Fibroblast of skin of back (primary cell): ENCODE results near the gene CALHM3.

ENCODE experiments used
- DNase-seq: peaks from one replicate; pipeline ENCODE4 v3.0.0-alpha.2; 2013

CALHM3 gene

DNA sequence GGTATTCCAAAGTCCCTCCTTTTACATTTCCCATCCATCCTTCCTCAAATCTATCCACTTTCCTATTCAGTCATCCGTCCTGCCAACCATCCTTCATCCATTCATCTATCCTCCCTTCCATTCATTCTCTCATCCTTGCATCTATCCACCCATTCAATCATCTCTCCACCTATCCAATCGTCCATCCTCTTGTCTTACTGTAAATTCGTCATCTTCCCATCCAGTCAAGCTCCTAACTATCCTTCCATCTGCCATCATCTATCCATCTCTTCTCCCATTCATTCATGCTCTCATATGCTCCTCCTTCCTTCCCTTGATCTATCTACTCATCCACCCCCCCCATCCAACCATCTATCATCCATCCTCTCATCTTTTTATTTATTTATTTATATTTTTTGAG is 5.0 kb downstream of the CALHM3 start:
- no peak for DNase-seq

DNA sequence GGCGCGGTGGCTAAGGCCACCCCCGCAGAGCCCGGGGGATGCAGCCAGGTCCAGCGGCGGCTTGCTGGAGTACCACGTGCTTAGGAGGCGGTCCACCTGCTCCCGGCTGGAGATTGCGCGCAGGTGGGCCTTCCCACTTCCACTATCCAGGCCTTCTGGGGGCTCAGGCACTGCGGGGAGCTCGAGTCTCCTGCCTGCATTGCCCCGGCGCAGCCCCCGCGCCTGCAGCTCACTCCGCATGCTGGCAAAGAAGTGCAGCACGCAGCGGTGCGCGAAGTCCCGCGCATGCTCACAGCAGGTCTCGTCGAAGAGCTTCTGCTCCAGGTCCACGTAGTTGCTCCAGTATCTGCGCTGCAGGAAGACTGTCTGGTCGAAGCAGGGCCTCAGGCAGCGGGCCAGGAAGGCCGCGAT is 5.8 kb downstream of the CALHM3 start:
- no peak for DNase-seq

DNA sequence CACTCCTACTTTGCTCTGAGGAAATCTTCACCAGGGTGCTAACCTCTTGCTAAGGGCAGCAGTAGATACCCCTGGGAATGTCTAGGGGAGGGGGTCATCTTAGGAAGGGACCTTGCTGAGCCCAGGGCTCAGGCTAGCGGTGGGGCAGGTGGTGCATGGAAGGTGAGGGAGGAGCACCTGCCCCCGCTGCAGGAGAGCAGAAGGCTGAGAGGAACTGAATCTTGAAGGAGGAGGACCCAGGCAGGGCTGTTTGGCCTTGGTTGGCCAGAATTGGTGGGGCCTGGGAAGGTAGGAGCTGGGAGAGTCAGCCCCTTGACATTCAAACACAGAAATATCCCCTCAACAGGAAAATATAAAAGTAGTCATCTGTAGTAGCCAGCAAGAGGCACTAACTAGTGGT is 7.0 kb downstream of the CALHM3 start:
- DNase-seq, result no peak

DNA sequence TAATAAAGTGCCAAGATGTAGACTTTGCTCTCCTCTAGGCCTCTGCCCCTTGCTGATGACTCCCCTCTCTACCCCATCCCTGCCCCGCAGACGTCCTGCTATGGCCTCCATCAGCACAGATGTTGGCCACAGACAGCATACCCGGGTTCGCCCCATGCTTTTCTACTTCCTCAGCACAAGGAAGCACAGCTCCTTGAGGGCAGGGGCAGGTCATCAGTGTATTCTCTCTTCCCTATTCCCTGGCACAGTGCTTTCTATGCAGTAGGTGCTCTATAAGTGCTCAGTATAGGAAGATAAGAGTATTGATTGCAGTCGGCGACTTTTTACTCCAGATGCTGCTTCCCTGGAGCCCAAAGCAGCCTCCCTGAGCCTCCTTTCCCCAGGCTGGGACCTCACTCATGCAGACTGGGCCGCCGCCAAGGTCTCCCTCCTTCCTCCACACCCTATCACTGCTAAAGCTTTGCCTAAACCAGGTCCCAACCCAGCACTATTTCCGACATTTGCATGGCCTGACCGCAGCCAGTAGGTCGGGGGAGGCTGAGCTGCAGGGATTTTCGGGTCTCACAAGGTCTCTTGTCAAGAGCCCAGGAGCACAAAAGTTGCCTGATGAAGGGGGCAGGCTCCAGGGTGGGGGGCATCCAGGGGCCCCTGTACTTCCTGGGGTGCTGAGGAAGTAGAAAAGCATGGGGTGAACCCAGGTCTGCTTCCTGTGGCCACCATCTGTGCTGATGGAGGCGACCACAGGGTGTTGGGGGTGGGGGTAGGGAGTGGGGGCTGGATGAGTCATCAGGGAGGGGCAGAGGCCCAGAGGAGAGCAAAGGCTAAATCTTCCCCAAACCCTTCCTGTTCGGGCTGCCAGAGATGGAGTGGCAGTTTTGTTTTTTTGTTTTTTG is 8.0 kb downstream of the CALHM3 start:
- peak; percentile 30 for DNase-seq

GRCh38 chr10:103469201-103469600 is 9.8 kb downstream of the CALHM3 start:
- no peak for DNase-seq

DNA sequence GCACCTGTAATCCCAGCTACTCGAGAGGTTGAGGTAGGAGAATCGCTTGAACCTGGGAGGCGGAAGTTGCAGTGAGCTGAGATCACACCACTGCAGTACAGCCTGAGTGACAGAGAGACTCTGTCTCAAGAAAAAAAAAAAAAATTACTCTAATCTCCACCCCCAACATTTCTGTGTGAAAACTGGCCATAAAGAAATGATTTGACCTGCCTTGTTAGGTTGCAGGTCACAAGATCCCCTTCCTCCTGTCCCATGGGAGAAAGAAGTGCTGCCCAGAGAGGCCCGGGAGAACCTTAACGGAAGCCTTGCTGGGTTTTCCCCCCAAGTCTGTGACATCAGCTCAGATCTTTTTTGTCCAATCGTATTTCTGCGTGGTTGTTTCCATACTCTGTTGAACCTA is 11.6 kb downstream of the CALHM3 start:
- DNase-seq, result no peak

DNA sequence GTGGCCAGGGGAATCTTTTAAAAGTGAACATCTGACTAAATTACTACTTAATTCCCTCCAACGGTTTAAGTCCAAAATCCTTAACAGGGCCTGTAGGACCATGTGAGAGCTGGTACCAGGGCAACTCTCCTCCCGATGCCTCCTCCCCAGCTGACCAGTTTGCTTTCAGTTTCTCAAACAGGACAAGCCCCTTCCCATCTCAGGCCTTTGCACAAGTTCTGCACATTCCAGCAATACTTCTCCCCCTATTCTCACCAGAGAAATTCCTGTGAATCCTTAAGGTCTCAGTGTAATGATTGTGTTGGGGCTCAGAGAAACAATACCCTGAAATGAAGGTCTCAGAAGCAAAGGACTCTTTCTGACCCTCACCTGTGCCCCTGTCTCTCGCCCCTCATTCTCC is 12.3 kb downstream of the CALHM3 start:
- DNase-seq, result peak; percentile 44

DNA sequence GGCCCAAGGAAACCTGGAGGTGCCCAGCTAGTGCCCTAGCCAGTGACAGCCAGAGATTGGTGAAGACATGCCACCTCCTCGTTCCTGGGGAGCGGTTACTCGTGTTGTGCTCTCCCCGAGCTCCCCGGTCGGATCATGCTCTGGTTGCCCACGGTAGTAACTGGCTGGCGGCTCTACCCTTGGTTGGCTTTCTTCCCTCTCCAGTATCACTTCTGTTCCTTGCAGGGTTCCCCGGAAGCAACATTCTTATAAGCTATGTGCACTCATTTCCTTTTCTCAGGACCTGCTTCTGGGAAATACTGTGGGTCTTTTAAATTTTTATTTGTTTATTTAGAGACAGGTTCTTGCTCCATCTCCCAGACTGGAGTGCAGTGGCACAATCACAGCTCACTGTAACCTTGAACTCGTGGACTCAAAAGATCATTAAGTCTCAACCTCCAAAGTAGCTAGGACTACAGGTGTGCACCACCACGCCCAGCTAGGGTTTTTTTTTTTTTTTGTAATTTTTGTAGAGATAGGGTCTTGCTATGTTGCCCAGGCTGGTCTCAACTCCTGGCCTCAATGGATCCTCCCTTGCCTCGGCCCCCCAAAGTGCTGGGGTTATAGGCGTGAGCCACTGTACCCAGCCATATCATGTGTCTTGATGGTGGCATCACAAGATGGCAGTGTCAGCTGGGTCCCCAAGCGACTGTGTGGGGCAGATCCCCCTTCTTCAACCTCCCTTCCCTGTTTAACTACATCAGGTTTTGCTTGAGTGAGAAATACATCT is 13.4 kb downstream of the CALHM3 start:
- no peak for DNase-seq

- DNase-seq, result no peak
These were observed 15.5 kb downstream of the CALHM3 start for GRCh38 chr10:103463499-103463898.

DNA sequence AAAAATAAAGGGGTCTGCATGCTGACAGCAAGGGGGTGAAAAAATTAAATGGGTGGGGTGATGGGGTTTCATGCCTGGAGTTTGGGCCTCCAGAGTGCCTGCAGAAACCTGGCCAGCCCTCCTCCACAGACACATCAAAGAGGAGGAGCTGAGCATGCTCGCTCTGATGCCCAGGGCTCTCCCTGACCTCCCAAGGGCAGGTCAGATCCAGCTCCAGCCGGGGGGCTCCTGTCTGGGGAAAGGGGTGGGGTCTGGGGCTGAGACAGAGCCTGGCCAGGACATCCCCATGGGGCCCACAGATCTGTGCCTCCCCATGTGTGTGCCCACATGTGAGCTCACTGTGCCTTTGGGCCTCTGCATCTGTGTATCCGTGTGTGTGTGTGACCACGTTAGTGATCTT is 19.4 kb downstream of the CALHM3 start:
- DNase-seq, result no peak

- DNase-seq, result no peak
These were observed 20.3 kb downstream of the CALHM3 start, which contains the start of gene CALHM1 for GRCh38 chr10:103458720-103459119. Gene CALHM1, minus strand, starts transcription at chr10:103458900. Its CDS starts 149 bp downstream, at chr10:103458751.

DNA sequence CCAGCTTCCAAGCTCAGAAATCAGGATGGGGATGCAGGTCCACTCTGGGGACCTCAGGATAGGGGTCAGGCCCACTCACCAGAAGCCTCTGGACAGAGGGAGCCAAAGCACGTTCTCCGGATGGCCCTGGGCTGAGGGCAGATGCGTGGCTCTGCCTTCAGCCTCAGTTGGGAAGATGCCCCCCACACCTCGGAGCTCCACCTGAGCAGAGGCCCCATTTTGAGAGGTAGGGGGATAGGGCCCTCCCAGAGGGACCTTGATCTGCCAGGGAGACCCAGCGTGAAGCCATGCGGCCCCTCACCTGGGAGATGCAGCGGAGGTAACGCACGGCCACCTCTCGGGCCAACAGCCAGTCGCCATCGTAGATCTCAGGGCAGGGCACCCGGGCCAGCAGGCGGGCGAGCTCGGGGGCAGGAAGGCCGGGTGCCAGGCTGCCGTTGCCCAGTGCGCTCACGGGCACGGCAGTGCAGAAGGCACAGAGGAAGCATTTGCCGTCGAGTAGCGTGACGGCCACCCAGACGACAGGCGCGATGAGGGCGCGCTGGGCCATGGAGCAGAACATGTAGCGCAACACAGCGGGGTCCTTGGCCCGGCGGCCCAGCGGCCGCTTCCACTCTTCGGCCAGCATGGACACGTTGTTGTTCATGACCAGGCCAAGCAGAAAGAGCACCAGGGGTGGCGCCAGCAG is 21.0 kb downstream of the CALHM3 start:
- no peak for DNase-seq

DNA sequence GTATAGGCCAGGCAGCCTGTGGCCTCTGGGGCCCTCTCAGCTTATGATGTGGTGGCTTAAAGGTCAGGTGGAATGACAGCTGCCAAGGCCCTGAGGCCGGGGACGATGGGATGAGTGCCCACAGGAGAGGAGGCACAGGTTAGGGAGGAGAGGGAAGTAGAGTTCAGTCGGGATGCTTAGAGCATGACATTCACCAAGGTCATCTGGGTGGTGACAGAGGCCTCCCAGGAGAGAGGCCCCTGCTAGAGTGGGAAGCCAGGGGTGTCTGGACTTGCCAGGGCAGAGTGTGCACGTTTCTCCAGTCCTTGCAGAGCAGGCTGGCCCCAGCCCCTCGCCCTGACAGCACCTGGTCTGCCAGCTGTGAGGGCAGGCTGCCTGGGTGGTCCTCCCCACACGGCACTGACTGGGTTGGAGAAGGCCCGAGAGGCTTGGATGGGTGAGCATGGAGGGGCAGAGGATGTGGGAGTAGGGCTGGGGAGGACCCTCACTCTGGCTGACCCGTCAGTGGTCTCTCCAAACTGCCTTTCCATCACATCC is 21.8 kb downstream of the CALHM3 start:
- no peak for DNase-seq

GRCh38 chr10:103456074-103456660 is 22.9 kb downstream of the CALHM3 start:
- DNase-seq, result no peak

DNA sequence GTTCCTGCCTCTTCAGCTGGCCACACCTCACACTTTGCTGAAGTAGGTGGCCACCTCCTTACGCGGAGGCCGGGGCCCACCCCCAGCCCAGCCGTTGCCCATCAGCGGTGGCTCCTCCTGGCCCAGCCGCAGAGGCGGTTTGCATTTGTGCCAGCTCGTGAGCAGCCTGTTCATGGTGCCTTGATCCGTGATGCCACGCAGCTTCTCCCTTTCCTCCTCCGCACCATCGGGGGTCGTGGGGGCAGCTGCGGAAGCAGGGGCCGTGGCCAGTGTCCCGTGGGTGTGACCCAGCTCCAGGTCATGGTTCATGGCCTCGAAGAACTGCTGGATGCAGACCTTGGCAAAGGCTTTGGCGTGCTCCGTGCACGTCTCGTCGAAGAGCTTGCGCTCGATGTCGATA is 23.8 kb downstream of the CALHM3 start:
- no peak for DNase-seq

- DNase-seq, result no peak
These were observed 25.0 kb downstream of the CALHM3 start for GRCh38 chr10:103454026-103454425.

DNA sequence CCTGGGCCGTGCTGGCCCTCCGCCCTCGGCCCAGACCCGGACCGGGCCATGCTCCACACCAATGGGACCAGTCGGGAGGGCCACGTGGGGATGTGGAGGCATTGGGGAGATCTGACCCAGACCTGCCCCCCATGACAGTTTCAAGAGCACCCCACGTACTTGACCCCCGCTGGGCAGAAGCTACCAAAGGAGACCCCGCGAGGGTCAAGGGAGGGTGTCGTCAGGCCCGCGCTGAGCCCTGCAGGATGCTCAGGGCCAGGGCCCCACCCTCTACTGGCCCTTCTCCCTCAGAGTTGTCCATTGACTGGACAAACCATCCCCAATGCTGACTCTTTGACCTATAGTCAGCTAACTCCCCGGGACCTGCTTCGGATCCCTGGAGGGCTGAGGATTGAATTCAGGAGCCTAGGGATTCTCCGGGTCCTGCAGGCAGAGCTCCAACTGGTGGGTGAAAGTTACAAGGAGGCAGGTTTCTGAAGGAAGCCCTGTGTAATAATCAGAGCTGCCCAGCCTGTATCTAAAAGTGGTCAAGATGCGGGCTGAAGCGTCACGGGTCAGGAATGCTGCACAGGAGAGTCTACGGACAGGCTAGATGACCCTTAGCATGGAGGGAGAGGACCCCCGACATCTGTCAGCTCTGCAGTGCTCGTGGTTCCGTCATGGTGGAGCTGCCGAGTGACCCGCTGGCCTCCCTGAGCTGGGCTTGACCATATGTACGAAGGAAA is 26.4 kb downstream of the CALHM3 start:
- DNase-seq, result no peak

GRCh38 chr10:103451831-103452505 is 27.1 kb downstream of the CALHM3 start, which contains the start of gene CALHM2:
Gene CALHM2, minus strand, starts transcription at chr10:103452370. Its CDS starts 2,429 bp downstream, at chr10:103449941.
- peak; percentile 68 for DNase-seq

DNA sequence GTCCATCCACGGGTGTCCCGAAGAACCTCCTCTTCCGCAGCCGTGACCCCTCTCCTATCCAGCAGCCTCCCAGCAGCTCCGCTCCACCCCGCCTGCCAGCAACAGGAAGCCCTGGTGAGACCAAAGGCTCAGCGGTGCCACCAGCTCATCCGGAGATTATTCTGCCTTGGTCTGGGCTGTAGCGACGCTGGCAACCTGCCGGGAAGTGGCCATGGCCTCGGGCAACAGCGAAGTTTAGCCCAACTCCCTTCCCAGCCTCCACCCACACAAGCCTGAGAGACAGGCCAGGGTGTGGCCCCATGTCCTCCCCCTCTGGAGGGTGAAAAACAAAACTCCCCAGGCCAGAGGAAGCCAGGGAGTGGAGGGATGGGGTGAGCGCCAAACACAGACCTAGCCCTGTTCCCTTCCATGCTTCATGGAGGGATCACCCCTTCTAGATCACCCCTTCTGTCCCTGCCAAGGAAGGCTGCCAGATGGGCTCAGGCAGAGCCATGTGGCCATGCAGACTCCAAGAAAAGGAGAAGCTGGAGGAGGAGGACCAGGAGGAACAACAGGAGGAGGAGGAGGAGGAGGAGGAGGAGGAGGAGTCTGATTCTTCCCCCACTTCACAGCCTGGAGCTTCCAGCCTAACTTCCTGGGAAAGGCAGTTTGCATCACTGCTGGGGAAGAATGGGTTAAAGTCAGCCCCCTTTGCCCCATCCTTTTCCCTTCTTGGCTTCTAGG is 27.8 kb downstream of the CALHM3 start:
- peak; percentile 80 for DNase-seq

- DNase-seq, result no peak
These were observed 28.8 kb downstream of the CALHM3 start for GRCh38 chr10:103450201-103450695.
